Adipocyte (in vitro differentiated cells): Measurements from ENCODE around the gene GHR.
"Not testable (repeated sequence)": the region's sequence is repeated elsewhere in the genome, so short reads cannot be mapped to it uniquely, and the experiment has no call there.

Source experiments
- DNase-seq: peaks from one replicate; pipeline ENCODE4 v3.0.0-alpha.2; 2015; ENCODE audit warnings: low read depth
- H3K27me3 ChIP-seq: replicated peaks from 2 replicates; pipeline ENCODE4 v1.7.0; 2013; ENCODE audit warnings: mild to moderate bottlenecking, low read length, moderate library complexity; ENCODE audit not compliant: control insufficient read depth, insufficient read depth
- H3K36me3 ChIP-seq: 2 replicates; pipeline ENCODE4 v1.7.0; 2013; ENCODE audit warnings: low read length, mild to moderate bottlenecking, moderate library complexity; ENCODE audit not compliant: control insufficient read depth, insufficient read depth, severe bottlenecking
- H3K4me1 ChIP-seq: 2 replicates; pipeline ENCODE4 v1.7.0; 2013; ENCODE audit warnings: mild to moderate bottlenecking, low read length, moderate library complexity; ENCODE audit not compliant: control insufficient read depth, insufficient read depth
- H3K4me3 ChIP-seq: 2 replicates; pipeline ENCODE4 v1.7.0; 2013; ENCODE audit warnings: mild to moderate bottlenecking, low read length, moderate library complexity
- H3K9ac ChIP-seq: 2 replicates; pipeline ENCODE4 v1.7.0; 2013; ENCODE audit warnings: mild to moderate bottlenecking, low read length, moderate library complexity
- H3K9me3 ChIP-seq: 2 replicates; pipeline ENCODE4 v1.7.0; 2013; ENCODE audit warnings: mild to moderate bottlenecking, low read length, moderate library complexity; ENCODE audit not compliant: control insufficient read depth

Gene GHR

GRCh38 chr5:42672925-42673324, 249.7 kb downstream of the GHR start:
- Histone ChIP-seq H3K9me3 (peaks cover 9% of the 10 kb centered on the region), H3K27me3 (no peaks in the 10 kb centered on the region), H3K9ac (no peak overlapping the region), H3K4me3 (no peak overlapping the region), H3K36me3 (peaks cover 2% of the 10 kb centered on the region), H3K4me1 (peaks cover 16% of the 10 kb centered on the region)
- DNase-seq: no peak

- Histone ChIP-seq H3K9me3 (peaks cover 9% of the 10 kb centered on the region), H3K27me3 (no peaks in the 10 kb centered on the region), H3K4me1 (peaks cover 17% of the 10 kb centered on the region), H3K9ac (no peak overlapping the region), H3K4me3 (no peak overlapping the region), H3K36me3 (peaks cover 2% of the 10 kb centered on the region)
- DNase-seq: no peak
These were observed 252.4 kb downstream of the GHR start for GRCh38 chr5:42675602-42676001.

GRCh38 chr5:42676362-42676761, 253.1 kb downstream of the GHR start:
- Histone ChIP-seq H3K9ac (no peak overlapping the region), H3K36me3 (peaks cover 2% of the 10 kb centered on the region), H3K27me3 (no peaks in the 10 kb centered on the region), H3K9me3 (peaks cover 9% of the 10 kb centered on the region), H3K4me3 (no peak overlapping the region), H3K4me1 (peaks cover 17% of the 10 kb centered on the region)
- no peak for DNase-seq

- DNase-seq: no peak
- Histone ChIP-seq H3K27me3 (no peaks in the 10 kb centered on the region), H3K9me3 (peaks cover 9% of the 10 kb centered on the region), H3K4me1 (peaks cover 17% of the 10 kb centered on the region), H3K9ac (no peak overlapping the region), H3K4me3 (no peak overlapping the region), H3K36me3 (peaks cover 4% of the 10 kb centered on the region)
These were observed 254.1 kb downstream of the GHR start for GRCh38 chr5:42677156-42677842.

- Histone ChIP-seq H3K4me3 (no peak overlapping the region), H3K9me3 (no peaks in the 10 kb centered on the region), H3K36me3 (peaks cover 5% of the 10 kb centered on the region), H3K9ac (no peak overlapping the region), H3K4me1 (peaks cover 17% of the 10 kb centered on the region), H3K27me3 (no peaks in the 10 kb centered on the region)
- peak; percentile 43 for DNase-seq
These were observed 256.8 kb downstream of the GHR start for GRCh38 chr5:42680046-42680445.

- not testable (repeated sequence) for DNase-seq, H3K4me1 ChIP-seq, H3K9me3 ChIP-seq, H3K9ac ChIP-seq, H3K27me3 ChIP-seq, H3K4me3 ChIP-seq
- H3K36me3 ChIP-seq: peaks cover 21% of the 10 kb centered on the region
These were observed 261.8 kb downstream of the GHR start for GRCh38 chr5:42685078-42685477.

GRCh38 chr5:42689391-42689790, 266.2 kb downstream of the GHR start:
- H3K9me3 ChIP-seq: peaks cover 3% of the 10 kb centered on the region
- no peaks in the 10 kb centered on the region for H3K27me3 ChIP-seq
- peaks cover 52% of the 10 kb centered on the region for H3K36me3 ChIP-seq
- peak; percentile 40 for DNase-seq
- no peaks in the 10 kb centered on the region for H3K4me1 ChIP-seq
- no peak overlapping the region for H3K9ac ChIP-seq
- H3K4me3 ChIP-seq: no peak overlapping the region

- peaks cover 73% of the 10 kb centered on the region for H3K36me3 ChIP-seq
- H3K4me1 ChIP-seq: no peaks in the 10 kb centered on the region
- peaks cover 2% of the 10 kb centered on the region for H3K9me3 ChIP-seq
- no peaks in the 10 kb centered on the region for H3K27me3 ChIP-seq
- peak; percentile 33 for DNase-seq
- no peak overlapping the region for H3K9ac ChIP-seq
- H3K4me3 ChIP-seq: no peak overlapping the region
These were observed 268.2 kb downstream of the GHR start for GRCh38 chr5:42691413-42691937.

- no peak for DNase-seq
- no peak overlapping the region for H3K9ac ChIP-seq
- H3K27me3 ChIP-seq: no peaks in the 10 kb centered on the region
- no peak overlapping the region for H3K4me3 ChIP-seq
- H3K9me3 ChIP-seq: peaks cover 18% of the 10 kb centered on the region
- peaks cover 95% of the 10 kb centered on the region for H3K36me3 ChIP-seq
- no peaks in the 10 kb centered on the region for H3K4me1 ChIP-seq
These were observed 278.3 kb downstream of the GHR start for GRCh38 chr5:42701351-42702059.

GRCh38 chr5:42703238-42703637, 280.0 kb downstream of the GHR start:
- DNase-seq: no peak
- no peak overlapping the region for H3K9ac ChIP-seq

GRCh38 chr5:42715785-42716184, 292.5 kb downstream of the GHR start:
- Histone ChIP-seq H3K4me1 (no peaks in the 10 kb centered on the region), H3K36me3 (peaks cover 60% of the 10 kb centered on the region), H3K4me3 (no peak overlapping the region), H3K27me3 (no peaks in the 10 kb centered on the region), H3K9me3 (no peaks in the 10 kb centered on the region), H3K9ac (no peak overlapping the region)
- no peak for DNase-seq

More at GRCh38 chr5:42703238-42703637, 280.0 kb downstream of the GHR start:
- no peaks in the 10 kb centered on the region for H3K27me3 ChIP-seq
- peaks cover 88% of the 10 kb centered on the region for H3K36me3 ChIP-seq
- H3K9me3 ChIP-seq: peaks cover 20% of the 10 kb centered on the region
- H3K4me1 ChIP-seq: no peaks in the 10 kb centered on the region
- H3K4me3 ChIP-seq: no peak overlapping the region
